Activated T-helper 1 cell treated with anti-CD3 and anti-CD28 coated beads, Interleukin-2, amount 50 U/mL, for 16 hours (primary cell): ENCODE data around the gene POMT2.
"Not testable (repeated sequence)": the region's sequence is repeated elsewhere in the genome, so short reads cannot be mapped to it uniquely, and the experiment has no call there.

Experiments used
- DNase-seq, 2 donors: peaks; one replicate each; pipeline ENCODE4 v3.0.0-alpha.2; 2020; ENCODE audit warnings: low read depth in 1 of 2, low spot score in 1 of 2

POMT2 gene, protein sequence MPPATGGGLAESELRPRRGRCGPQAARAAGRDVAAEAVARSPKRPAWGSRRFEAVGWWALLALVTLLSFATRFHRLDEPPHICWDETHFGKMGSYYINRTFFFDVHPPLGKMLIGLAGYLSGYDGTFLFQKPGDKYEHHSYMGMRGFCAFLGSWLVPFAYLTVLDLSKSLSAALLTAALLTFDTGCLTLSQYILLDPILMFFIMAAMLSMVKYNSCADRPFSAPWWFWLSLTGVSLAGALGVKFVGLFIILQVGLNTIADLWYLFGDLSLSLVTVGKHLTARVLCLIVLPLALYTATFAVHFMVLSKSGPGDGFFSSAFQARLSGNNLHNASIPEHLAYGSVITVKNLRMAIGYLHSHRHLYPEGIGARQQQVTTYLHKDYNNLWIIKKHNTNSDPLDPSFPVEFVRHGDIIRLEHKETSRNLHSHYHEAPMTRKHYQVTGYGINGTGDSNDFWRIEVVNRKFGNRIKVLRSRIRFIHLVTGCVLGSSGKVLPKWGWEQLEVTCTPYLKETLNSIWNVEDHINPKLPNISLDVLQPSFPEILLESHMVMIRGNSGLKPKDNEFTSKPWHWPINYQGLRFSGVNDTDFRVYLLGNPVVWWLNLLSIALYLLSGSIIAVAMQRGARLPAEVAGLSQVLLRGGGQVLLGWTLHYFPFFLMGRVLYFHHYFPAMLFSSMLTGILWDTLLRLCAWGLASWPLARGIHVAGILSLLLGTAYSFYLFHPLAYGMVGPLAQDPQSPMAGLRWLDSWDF

DNA sequence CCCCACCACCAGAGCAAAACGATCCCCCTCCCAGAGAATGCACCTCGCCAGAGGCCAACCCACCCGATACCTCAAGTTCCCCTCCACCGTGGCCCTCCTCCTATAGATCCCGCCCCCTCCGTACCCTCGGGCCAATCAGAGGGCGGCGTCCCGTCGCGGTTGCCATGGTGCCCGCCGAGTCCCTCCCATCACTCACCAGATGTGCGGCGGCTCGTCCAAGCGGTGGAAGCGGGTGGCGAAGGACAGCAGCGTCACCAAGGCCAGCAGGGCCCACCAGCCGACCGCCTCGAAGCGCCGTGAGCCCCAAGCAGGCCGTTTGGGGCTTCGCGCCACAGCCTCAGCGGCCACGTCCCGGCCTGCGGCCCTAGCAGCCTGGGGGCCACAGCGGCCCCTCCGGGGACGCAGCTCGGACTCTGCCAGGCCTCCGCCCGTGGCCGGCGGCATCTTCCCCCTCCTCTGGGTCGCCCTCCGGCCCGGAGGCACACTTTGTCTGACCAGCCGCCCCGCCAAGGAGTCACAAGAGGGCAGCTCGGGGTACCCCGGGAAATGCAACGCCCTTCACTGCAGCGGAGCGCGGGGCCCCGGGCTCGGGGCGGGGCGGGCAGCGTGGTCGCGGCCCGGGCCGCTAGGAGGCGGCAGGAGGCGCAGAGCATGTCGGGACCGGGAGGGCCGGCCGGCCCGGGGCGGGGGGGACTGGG lies at the start of gene POMT2:
TSS of gene POMT2 (minus strand) at position 646 of the 698 bp plus-strand sequence. CDS start at position 444, 202 bp downstream.
- peak; percentile 86 to 88 for DNase-seq

DNA sequence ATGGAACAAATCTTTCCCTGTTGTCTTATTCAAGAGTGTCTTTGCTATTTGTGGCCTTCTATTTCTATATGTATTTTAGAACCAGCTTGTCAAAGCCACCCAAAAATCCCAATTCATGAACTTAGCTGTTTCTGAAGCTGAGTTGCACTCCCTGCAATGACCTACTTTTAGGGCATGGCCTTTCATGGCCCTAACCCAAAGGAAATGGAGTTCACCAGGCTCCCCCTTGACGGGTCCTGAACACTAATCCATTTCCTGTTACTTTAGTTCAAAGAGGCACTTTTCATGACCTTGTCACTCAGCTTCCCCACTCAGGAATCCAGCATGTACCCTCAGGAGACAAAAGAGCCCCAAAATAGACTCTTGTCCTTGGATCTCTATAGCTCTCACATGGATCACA lies 48.6 kb upstream of the POMT2 start:
- DNase-seq = no peak

DNA sequence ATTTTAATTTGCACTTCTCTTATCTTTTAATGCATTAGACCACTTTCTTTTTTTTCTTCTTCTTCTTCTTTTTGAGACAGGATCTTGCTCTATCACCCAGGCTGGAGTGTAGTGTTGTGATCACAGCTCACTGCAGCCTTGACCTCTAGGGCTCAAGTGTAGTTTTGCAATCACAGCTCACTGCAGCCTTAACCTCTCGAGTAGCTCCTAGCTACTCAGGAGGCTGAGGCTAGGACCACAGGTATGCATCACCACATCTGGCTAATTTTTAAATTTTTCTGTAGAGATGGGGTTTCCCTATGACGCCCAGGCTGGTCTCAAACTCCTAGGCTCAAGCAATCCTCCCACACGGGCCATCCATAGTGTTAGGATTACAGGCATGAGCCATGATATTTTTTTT lies 43.5 kb upstream of the POMT2 start:
- DNase-seq = no peak

DNA sequence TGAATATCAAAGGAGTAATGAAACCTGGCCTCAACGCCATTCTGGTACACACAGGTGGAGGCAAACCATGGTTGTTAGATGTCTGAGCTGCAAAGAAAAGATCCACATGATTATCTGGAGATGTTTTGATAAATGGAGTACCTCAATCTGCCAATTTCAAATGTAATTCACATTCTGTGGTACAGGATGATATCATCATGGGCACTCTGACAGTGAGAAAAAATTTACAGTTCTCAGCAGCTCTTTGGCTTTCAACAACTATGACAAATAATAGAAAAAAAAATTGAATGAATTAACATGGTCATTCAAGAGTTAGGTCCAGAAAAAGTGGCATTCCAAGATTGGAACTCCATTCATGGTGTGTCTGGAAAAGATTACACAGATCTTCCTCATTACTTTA lies 38.9 kb upstream of the POMT2 start:
- no peak for DNase-seq

DNA sequence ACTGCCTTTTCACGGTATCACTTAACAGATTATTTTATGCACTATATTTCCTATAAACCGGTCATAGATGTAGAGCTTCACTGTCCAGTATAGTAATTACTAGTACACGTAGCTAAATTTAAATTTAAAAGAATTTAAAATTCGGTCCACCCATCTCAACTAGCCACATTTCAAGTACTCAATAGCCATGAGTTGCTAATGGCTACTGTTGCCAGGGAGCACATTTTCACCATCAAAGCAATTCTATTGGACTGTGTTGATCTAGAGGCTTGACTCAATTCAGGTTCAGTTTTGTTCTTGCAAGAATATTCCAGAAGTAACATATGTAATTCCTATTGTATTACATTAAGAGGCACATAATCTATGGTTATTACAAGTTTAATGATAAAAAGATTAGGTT lies 36.2 kb upstream of the POMT2 start:
- DNase-seq = no peak

DNA sequence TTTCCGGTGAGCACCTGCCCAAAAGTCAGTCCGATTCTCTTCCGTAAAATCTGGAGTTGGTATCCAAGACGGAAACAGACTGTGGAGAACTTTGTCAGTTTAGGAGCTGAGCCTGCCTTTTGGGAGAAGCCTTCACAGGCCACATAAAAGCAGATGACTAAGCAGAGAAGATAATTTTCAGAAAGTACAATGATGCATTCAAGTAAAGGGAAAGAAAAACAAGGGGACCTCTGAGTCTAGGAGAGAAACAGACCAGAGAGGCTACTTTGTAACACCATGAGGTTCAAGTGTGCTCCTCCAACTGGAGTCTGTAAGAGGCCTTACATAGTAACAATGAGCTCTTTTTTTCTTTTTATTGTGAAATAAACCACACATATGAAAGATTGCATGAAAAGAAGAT lies 35.1 kb upstream of the POMT2 start:
- no peak for DNase-seq

DNA sequence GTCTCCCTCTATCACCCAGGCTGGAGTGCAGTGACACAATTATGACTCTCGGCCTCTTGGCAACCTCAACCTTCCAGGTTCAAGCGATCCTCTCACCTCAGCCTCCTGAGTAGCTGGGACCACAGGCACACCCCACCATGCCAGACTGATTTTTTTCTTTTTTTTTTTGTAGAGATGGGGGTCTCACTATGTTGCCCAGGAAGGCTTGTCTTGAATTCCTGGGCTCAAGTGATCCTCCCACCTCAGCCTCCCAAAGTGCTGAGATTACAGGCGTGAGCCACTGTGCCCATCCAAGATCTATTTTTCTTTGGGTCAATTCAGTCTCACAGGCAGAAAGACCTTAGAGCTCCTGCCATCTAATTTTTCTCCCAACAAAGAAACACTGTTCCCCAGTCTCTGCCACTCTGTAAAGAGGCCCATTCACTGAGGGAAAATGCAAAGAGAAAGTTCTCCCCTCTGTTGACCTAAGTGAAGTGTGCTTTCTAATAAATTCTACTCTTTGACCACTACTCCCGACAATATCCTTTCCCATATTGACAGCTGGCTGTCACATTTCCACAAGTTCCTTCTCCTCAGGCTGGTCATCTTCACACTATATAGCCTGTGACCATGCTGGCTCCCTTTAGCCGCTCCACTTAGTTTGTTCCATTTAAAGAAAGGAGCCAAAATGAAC lies 32.9 kb upstream of the POMT2 start:
- no peak for DNase-seq

DNA sequence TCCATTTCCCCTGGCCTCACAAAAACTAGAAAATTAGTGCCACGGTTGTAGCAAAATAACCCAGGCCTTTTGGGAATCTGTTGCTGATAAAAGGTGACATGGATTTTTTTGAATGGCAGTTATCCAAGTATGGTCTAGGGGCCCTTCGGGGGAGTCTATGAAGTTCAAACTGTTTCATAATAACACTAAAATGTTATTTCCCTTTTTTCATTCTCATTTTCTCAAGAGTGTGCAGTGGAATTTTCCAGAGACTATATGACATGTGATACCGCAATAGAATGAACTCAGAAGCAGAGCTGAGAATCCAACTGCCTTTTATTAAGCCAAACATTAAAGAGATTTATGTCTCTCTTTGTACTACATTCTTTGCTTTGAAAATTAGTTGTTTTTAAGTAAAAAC lies 27.1 kb upstream of the POMT2 start:
- DNase-seq = no peak

DNA sequence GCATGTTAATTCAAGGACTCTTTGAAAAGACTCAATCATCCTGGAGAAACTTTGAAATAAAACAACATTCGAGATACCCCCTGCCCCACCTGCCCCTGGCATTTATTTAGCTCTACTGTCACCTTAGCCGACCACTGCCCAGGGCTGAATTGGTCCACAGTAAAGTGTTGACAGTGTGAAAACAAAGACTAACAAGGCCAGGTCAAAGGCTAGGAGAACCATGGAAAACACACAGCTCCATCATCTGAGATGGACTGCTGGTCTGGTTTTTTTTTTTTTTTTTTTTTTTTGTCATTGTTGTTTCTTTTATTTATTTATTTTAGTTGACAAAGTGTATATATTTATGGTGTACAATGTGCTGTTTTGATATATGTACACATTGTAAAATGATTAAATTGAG lies 25.8 kb upstream of the POMT2 start:
- no peak for DNase-seq

DNA sequence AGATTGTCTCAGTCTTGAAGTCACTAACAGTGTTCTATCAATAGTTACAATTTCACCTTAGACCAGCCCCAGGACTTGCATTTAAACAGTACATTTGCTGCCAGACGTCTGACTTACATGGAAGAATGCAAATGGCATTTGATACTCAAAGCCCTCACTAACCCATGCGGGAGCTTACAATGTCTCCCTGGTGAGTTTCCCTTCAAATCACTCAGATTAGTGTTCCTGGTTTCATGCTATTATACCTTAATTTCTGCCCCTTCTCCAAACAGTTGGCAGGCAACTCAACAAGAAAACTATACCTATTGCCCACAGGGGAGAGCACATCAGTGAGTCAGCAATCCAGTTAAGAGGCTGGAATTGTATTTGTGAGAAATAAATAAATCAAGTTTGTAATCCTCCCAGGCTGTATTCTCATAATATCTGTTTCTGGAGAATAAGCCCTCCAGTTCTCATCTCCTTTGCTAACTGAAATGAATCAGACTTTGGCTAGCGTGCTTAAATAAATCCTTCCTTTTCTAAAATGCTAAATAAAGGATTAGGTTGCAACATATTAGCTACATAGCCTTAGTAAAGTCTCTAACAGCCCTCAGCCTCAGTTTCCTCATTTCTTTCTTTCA lies 23.8 kb upstream of the POMT2 start:
- DNase-seq = no peak

DNA sequence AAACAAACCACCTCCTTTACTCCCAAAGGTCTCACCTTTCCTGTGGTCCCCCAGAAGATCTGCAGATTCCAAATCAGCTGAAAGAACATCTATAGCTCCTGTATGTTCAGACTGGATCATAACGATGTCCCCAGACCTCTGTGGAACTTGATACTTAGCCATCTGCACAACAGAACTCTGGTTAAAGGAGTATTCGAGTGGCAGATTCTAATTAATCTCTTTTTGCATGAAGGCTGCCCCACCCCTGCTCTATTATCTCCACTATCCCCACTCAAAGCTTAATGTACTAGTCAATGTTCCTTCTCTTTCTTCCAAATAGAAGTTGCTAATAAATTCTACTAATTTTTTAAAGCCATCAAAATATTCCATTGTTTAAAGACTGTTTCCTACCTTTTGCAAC lies 23.0 kb upstream of the POMT2 start:
- no peak for DNase-seq

DNA sequence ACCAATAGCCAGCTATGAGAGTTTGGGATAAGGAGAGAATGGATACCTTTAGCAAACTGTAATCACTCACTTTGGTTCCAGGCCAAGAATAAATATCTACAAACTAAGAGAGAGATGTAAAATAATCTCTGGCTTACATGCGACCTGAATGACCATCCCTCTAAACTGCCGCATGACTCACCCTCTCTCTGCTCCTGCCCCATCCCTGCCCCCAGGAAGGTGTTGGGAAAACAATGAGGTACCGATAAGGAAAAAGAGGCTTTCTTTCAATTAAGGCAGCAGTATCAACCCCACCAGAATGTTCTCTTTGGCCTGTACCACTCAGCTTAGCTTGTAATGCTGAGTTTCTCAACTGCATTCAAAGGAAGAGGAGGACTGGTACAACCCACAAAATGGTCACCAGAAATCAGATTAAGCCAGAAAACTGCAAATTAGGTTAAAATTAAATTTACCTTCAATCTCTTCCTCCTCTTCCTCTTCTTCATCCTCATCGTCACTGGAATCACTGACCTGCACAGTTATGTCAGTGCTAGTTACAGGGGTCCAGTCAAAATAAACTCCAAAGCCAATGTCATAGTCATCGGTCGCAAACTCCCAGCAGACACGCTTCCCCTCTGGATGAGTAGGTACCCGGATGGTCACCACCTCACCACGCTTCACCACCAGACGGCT lies 22.2 kb upstream of the POMT2 start:
- no peak for DNase-seq

DNA sequence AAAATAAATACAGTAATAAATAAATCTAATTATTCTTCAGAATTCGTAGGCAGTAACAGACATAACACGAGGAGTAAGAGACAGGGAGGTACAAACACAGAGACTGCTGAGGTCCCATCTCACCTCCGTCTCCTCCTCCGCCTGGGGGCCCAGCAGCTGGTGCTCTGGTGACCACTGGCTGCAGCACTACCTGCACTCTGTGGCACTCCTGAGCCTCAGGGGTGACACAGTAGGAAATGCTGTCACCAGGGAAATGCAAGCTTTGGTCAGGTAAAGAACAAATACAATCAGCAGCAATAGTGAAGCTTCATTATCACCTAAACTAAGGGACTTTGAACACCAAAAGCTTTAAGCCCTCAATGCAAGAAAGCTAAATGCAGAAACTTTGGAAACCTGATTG lies 19.7 kb upstream of the POMT2 start:
- DNase-seq = no peak

DNA sequence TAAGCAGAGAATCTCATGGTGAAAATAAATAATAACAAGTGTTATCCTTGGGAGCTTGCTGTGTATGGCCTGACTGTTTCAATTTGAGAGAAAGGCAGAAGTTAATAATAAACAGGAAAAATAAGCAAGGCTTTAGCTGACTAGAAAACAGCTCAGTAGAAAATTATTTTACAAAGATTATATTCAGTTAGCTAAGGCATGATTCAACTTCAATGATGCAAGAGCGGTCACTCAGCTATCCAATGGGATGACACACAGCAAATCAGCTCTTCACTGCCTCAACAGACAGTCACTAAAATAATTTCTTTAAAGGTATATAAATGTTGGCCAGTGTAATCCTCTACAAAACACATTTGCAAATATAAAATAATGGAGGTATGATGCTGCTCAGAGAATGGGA lies 18.7 kb upstream of the POMT2 start:
- no peak for DNase-seq

DNA sequence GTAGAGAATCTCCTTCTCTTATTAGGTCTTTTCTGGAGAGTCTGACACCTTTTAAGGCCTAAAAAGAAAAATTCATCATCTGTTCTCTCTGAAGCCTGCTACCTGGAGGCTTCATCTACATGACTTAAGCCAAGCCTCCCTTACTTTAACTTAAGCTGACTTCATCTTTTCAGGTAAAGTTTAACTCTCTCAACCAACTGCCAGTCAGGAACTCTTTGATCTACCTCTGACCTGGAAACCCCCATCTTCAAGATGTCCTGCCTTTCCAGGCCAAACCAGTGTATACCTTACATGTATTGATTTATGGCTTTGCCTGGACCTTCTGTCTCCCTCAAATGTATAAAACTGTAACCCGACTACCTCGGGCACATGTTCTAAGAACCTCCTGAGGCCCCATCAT lies 17.6 kb upstream of the POMT2 start:
- no peak for DNase-seq

DNA sequence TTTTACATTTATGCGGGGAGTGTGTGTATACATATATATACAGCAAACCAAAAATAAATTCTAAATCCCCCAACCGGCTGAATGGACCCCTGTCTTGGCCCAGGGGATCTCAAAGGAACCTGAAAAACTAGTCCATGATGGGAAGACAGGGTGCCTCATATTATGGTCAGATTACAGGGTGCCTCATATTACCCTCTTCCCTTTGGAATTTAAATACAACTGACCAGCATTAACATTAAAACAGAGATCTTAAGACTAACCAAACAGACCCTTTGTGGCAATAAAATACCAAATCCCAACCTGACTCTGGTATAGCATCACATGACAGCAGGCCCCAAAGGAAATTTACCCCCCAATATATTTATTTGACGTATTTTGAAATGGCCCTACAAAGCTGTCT lies 17.2 kb upstream of the POMT2 start:
- no peak for DNase-seq

DNA sequence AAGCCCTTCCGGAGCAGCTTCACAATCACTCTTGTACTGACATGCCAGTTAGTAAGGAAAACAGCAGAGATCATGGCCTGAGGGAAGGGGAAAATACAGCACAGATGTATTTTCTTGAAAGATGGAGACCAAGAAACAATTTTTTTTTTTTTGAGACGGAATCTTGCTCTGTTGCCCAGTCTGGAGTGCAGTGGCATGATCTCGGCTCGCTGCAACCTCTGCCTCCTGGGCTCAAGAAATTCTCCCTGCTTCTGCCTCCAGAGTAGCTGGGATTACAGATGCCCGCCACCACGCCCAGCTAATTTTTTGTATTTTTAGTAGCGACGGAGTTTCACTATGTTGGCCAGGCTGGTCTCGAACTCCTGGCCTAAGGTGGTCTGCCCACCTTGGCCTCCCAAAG lies 16.6 kb upstream of the POMT2 start:
- DNase-seq = not testable (repeated sequence)

DNA sequence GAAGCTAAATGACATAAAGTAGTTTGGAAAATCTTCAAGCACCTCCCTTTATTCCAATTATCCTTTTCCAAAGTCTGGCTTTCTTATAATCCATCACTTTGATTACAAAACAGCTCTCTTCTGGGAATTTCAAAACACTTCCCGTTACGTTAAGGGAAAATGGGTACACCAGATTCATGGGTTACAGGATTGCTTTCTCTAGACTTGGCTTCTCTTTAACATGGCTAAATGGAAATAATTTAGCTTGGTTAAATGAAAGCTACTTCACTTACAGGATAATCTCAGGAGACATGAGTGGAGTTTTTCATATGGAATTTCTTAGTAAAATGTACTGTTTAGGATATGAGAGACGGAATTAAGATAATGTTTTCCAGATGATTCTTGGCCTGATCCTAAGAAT lies 14.9 kb upstream of the POMT2 start:
- no peak for DNase-seq

DNA sequence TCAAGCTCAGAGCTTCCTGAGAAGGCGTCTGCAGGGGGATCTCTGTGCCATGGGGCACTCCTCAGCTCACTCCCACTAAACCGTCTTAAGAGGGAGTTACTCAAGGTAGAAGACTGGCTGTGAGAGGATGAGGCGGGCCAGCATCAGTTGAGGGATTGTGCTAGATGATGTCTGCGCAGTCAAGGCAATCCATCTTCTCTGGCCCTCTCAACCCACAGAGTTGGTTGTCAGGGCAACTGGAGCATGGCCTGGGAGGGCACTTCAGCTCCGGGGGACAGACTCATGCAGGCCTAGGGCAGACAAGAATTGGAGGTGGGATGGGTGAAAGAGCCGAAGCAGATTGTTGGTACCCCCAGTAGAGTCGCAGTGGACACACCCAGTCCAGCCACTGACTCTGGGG lies 9.2 kb upstream of the POMT2 start:
- no peak for DNase-seq

DNA sequence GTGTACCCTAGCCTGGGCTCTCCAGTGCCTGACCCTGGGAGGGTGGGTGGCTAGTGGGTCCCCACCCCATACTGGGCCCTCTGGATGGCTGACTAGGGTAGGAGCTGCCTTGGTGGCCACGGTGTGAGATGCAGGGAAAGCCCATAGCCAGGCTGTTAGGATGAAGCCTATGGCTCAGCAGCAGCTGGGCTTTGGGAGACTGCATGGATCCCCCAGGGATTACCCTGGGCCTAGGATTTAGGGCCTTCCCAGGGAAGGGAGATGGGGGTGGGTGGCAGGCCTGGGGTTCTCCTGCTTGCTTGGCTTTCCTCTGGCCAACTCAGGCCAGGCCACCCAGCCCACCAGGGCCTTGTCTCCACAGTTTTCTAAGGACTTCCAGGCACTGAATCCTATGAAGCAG lies 6.4 kb upstream of the POMT2 start:
- DNase-seq = no peak

DNA sequence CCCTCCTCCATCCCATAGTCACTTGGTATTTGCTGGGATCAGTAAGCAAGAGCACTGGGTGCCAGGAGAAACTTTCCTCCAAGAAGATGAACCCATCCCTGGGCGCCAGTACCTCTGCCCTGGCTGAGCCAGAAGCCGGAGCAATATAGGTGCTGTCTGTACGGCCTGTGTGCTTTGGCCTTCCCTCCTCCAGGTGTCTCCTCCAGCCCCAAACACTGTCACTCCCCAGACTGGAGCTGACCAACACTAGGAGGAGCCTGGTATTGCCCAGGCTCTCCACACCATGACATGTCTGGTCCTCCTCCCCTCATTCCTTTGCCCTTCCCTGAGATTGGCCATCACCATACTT lies 5.0 kb upstream of the POMT2 start:
- DNase-seq = no peak
